Fibroblast of lung (primary cell): ENCODE measurements around the gene NAGLU. TPM values are rescaled to one million over a fixed set of nuclear protein-coding genes. Genes with fewer than 3 reads are reported as not detected.

Experiments
- DNase-seq, 2 donors: peaks; one replicate each; pipeline versions ENCODE4 v3.0.0 to v3.0.0-alpha.2; 2010; ENCODE audit warnings: low read depth in 2 of 2
- H2AFZ ChIP-seq: 2 replicates; pipeline ENCODE4 v1.5.1; 2012; ENCODE audit warnings: low read length, control low read depth, inconsistent platforms
- H3K27ac ChIP-seq: 2 replicates; pipeline ENCODE4 v1.5.1; 2011; ENCODE audit warnings: low read length, control low read depth; ENCODE audit not compliant: insufficient read depth
- H3K27me3 ChIP-seq: 2 replicates; pipeline ENCODE4 v1.5.1; 2011; ENCODE audit warnings: mild to moderate bottlenecking, low read length; ENCODE audit not compliant: control insufficient read depth, insufficient read depth
- H3K36me3 ChIP-seq: 2 replicates; pipeline ENCODE4 v1.5.1; 2011; ENCODE audit warnings: low read length; ENCODE audit not compliant: control insufficient read depth, insufficient read depth
- H3K4me1 ChIP-seq: 2 replicates; pipeline ENCODE4 v1.5.1; 2011; ENCODE audit warnings: low read length; ENCODE audit not compliant: control insufficient read depth, insufficient read depth; ENCODE audit errors: extremely low read depth
- H3K4me2 ChIP-seq: 2 replicates; pipeline ENCODE4 v1.5.1; 2011; ENCODE audit warnings: low read length, control low read depth; ENCODE audit not compliant: insufficient read depth; ENCODE audit errors: extremely low read depth
- H3K4me3 ChIP-seq, 4 experiments: fragments of 200-600 bp in 1 of 4; sonication (generic) in 1 of 4; replicated peaks in 1 of 4; 2 replicates each; pipeline ENCODE4 v1.5.1; 2011 to 2016; ENCODE audit warnings: low read length in 4 of 4, low read depth in 3 of 4, mild to moderate bottlenecking in 3 of 4, control low read depth in 2 of 4, inconsistent platforms in 1 of 4, mixed read lengths in 1 of 4; ENCODE audit not compliant: insufficient read depth in 1 of 4; ENCODE audit errors: control extremely low read depth in 1 of 4
- H3K79me2 ChIP-seq: 2 replicates; pipeline ENCODE4 v1.5.1; 2012; ENCODE audit warnings: mild to moderate bottlenecking, low read length, inconsistent platforms; ENCODE audit not compliant: control insufficient read depth, insufficient read depth
- H3K9ac ChIP-seq: 2 replicates; pipeline ENCODE4 v1.5.1; 2011; ENCODE audit warnings: mild to moderate bottlenecking, low read length, control low read depth; ENCODE audit not compliant: insufficient read depth
- H3K9me3 ChIP-seq: 2 replicates; pipeline ENCODE4 v1.5.1; 2012; ENCODE audit warnings: low read depth, low read length; ENCODE audit not compliant: control insufficient read depth, insufficient read depth
- H4K20me1 ChIP-seq: 2 replicates; pipeline ENCODE4 v1.5.1; 2011; ENCODE audit warnings: low read length; ENCODE audit not compliant: control insufficient read depth, insufficient read depth; ENCODE audit errors: extremely low read depth
- EZH2 ChIP-seq: IDR thresholded peaks from 2 replicates; pipeline ENCODE4 v1.5.1; 2012; ENCODE audit warnings: low read length, control low read depth, mild to moderate bottlenecking; ENCODE audit errors: missing control alignments
- polyA plus RNA-seq, 2 donors: library from polyadenylated mRNA; depleted of rRNA in 1 of 2; stranded (reverse) in 1 of 2; unstranded in 1 of 2; fragments of >200 nt; gene quantifications; 2 replicates each; pipeline ENCODE4 v1.2.1, GENCODE V29; 2011 to 2012; ENCODE audit warnings: missing spikeins in 1 of 2
- total RNA-seq: library from RNA; depleted of rRNA; stranded (reverse); fragments of >200 nt; gene quantifications from 2 replicates; pipeline ENCODE4 v1.2.1, GENCODE V29; 2014
- TF ChIP-seq, protein P1 (sequence below), 2 donors: IDR thresholded peaks in 1 of 2; conservative IDR thresholded peaks in 1 of 2; 1 replicate in 1 of 2; 2 replicates in 1 of 2; pipeline ENCODE4 v1.5.1; 2011 to 2012; ENCODE audit warnings: low read length in 2 of 2, control low read depth in 1 of 2, inconsistent platforms in 1 of 2, low read depth in 1 of 2, mild to moderate bottlenecking in 1 of 2

Gene NAGLU
- total and polyA plus RNA-seq, 2 donors (not counting 1 experiment from before 2014, with no cell fraction given): 19.5 to 31.9 TPM

- Histone ChIP-seq H3K4me3 (peak overlapping the region; percentile 22 to 49 (median 37)), H3K9ac (peak overlapping the region; percentile 37), H3K9me3 (no peaks in the 10 kb centered on the region), H4K20me1 (no peaks in the 10 kb centered on the region), H3K36me3 (no peaks in the 10 kb centered on the region), H3K4me1 (peaks cover 9% of the 10 kb centered on the region), H3K27ac (no peak overlapping the region), H3K79me2 (peaks cover 2% of the 10 kb centered on the region), H2AFZ (peak overlapping the region; percentile 65), H3K4me2 (peak overlapping the region; percentile 51), H3K27me3 (no peaks in the 10 kb centered on the region)
- TF ChIP-seq, protein P1, sequence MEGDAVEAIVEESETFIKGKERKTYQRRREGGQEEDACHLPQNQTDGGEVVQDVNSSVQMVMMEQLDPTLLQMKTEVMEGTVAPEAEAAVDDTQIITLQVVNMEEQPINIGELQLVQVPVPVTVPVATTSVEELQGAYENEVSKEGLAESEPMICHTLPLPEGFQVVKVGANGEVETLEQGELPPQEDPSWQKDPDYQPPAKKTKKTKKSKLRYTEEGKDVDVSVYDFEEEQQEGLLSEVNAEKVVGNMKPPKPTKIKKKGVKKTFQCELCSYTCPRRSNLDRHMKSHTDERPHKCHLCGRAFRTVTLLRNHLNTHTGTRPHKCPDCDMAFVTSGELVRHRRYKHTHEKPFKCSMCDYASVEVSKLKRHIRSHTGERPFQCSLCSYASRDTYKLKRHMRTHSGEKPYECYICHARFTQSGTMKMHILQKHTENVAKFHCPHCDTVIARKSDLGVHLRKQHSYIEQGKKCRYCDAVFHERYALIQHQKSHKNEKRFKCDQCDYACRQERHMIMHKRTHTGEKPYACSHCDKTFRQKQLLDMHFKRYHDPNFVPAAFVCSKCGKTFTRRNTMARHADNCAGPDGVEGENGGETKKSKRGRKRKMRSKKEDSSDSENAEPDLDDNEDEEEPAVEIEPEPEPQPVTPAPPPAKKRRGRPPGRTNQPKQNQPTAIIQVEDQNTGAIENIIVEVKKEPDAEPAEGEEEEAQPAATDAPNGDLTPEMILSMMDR (conservative IDR thresholded peaks at IDR 0.05 in 1 of 2, IDR thresholded peaks at IDR 0.05 in 1 of 2; ENCODE audit: low read depth in 1 of 2, low read length in 2 of 2): peak; percentile 31 to 33
- no peak for TF ChIP-seq EZH2
- DNase-seq: peak; percentile 45 to 48
Measured at GRCh38 chr17:42531455-42532354, 4.3 kb upstream of the NAGLU start.

DNA sequence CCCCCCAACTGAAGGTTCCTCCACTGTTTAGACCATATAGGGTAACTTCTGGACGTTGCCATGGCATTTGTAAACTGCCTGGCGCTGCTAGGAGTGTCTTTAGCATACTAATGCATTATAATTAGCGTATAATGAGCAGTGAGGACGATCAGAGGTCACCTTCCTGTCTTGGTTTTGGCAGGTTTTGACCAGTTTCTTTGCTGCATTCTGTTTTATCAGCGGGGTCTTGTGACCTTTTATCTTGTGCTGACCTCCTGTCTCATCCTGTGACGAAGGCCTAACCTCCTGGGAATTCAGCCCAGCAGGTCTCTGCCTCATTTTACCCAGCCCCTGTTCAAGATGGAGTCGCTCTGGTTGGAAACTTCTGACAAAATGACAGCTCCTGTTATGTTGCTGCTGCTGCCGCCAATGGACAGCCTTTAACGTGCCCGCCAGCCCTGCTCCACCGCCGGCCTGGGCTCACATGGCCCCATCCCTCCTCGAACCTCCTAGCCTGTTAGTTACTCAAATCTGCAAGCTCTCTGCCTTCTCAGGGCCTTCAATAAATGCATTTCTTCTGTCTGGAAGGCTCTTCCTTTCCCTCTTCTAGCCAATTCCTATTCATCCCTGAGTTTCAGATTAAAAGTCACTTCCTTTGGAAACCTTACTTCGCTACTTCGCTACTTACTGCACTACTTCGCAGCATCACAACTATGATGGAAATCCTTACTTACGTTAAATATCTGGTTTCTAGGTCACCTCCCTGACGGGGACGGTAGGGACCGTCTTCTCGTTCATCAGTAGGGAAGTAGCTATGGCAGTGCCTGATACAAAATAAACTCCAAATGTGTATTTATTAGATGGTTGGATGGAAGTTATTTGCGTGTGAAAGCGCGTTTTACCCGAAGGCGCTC is 640 bp upstream of the NAGLU start:
- Histone ChIP-seq H3K79me2 (peaks cover 9% of the 10 kb centered on the region), H3K9me3 (no peaks in the 10 kb centered on the region), H2AFZ (peak overlapping the region; percentile 60), H3K4me3 (peak overlapping the region; percentile 8 to 78 (median 68)), H3K4me2 (peak overlapping the region; percentile 89), H3K9ac (no peak overlapping the region), H3K36me3 (peaks cover 11% of the 10 kb centered on the region), H4K20me1 (no peaks in the 10 kb centered on the region), H3K4me1 (peaks cover 13% of the 10 kb centered on the region), H3K27me3 (no peaks in the 10 kb centered on the region), H3K27ac (peak overlapping the region; percentile 70)
- TF ChIP-seq EZH2: no peak
- TF ChIP-seq, protein P1 (conservative IDR thresholded peaks at IDR 0.05 in 1 of 2, IDR thresholded peaks at IDR 0.05 in 1 of 2; ENCODE audit: low read depth in 1 of 2, low read length in 2 of 2): no peak
- no peak for DNase-seq
